Activated CD4-positive, alpha-beta T cell treated with anti-CD3 and anti-CD28 coated beads, Interleukin-2, amount 50 U/mL, for 16 hours (primary cell): Measurements from ENCODE around the gene ITLN1.
"Not testable (repeated sequence)": the region's sequence is repeated elsewhere in the genome, so short reads cannot be mapped to it uniquely, and the experiment has no call there.

ENCODE experiments used
- DNase-seq: peaks from one replicate; pipeline ENCODE4 v3.0.0-alpha.2; 2020

Gene ITLN1

DNA sequence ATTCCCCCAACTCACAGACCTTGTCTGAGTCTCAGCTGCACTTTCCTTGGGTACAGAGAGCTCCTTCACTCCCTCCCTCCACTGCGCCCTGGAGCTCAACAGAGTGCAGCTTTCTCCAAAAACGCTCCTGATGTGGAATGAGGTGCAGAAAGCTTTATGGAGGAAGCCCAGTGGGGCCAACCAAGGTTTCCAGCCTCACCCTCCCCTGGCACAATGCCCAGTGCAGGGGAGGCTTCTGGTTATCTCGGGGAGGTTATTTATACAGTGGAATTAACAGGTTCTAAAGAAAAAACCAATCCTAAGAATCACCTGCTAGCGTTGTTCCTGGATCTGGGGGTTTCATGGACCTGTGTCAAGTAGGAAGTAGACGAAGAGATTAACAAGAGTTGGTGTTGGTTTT, at the start of gene ITLN1:
Gene ITLN1, minus strand, starts transcription at position 139 of the 400 bp plus-strand sequence. CDS start 303 bp downstream, outside the sequence.
- DNase-seq = no peak

GRCh38 chr1:160933305-160933704, 48.3 kb upstream of the ITLN1 start:
- DNase-seq = not testable (repeated sequence)

DNA sequence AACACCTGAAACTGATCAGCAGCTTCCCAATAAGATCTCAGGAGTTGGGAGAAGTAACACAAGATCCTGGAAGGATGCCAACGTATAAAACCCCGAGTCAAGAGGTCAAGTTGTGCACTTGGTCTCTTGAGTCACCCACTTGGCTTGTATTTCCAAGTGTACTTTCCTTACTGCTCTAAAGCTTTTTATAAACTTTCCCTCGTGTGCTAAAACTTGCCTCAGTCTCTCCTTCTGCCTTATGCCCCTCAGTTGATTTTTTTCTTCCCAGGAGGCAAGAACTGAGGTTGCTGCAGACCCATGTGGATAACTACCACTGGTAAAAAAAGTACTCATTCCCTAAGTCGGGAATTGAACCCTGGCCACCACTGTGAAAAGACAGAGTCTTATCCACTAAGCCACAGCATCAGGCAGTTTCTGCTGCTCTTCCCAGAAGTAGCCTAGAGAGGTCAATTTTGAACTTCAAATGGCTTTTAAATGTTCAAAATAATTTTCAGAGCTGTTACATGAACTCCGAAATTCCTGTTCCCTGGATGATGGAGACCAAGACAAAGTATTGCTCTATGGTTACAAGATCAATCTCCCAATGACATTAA, 40.8 kb upstream of the ITLN1 start:
- no peak for DNase-seq

DNA sequence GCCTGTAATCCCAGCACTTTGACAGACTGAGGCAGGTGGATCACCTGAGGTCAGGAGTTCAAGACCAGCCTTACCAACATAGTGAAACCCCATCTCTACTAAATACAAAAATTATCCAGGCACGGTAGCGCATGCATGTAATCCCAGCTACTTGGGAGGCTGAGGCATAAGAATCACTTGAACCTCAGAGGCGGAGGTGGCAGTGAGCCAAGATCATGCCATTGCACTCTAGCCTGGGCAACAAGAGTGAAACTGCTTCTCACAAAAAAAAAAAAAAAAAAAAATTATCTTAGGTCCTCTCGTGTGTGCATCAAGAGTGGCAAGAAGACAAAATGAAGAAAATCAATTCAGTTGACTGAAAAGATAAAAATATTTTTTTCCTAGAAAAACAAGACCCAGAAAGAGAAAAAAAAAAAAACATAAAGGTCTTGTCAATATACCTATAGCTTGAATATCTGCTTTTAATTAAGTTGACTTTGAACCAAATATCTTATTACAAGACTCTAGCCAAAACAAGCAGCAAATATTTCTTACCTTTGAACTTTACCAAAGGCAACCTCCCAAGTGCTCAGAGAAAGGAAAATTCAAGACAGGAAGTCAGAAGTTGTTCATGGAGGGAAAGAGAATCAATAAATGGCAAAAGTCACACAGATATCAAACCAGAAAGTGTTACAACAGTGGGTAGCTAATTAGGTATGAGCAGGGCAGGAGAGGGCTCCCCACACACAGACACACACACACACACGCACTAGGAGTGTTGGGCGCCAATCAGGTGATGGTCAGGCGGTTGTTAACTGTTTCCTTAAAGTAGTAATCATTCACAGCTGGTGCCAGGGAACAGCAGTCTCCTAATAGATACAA, 40.0 kb upstream of the ITLN1 start:
- DNase-seq = no peak

DNA sequence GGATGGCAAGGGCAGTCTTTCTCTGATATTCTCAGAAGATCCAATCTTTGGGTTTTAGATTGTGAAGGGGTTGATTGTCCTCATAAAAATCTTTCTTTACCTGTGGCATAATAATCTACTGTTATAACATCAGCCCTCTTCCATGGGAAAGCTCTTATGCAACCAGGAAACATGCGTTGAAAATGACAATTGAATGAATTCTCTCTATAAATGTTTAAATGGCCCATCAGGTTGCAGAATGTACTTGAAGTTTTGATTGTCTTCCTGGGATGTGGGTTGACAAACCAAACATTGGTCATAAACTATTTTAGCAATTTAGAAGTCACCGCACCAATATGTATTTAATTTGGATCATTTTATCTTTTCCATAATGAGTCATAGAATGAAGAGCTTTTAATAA, 31.7 kb upstream of the ITLN1 start:
- no peak for DNase-seq

DNA sequence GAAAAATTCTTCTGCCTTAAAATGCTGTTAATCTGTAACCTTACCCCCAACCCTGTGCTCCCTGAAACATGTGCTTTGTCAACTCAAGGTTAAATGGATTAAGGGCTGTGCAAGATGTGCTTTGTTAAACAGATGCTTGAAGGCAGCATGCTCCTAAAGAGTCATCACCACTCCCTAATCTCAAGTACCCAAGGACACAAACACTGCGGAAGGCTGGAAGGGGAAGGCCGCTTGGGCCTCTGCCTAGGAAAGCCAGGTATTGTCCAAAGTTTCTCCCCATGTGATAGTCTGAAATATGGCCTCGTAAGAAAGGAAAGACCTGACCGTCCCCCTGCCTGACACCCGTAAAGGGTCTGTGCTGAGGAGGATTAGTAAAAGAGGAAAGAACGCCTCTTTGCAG, 28.2 kb upstream of the ITLN1 start:
- DNase-seq = not testable (repeated sequence)

DNA sequence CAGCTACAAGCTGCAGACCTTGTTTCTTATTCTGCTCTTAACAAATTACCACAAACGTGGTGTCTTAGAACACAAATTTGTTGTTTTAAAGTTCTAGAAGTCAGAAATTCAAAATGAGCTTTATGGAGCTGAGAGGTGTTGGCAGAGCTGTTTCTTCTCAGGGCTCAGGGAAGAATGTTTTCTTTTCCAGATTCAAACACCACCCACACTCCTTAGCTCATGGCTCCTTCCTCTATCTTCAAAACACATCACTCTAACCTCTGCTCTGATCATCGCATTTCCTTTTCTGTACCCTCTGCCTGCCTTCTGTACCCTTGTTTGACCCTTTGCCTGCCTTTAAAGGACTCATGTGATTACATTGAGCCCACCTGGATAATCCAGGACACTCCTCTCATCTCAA, 26.9 kb upstream of the ITLN1 start:
- no peak for DNase-seq

GRCh38 chr1:160911441-160911840, 26.5 kb upstream of the ITLN1 start:
- no peak for DNase-seq

DNA sequence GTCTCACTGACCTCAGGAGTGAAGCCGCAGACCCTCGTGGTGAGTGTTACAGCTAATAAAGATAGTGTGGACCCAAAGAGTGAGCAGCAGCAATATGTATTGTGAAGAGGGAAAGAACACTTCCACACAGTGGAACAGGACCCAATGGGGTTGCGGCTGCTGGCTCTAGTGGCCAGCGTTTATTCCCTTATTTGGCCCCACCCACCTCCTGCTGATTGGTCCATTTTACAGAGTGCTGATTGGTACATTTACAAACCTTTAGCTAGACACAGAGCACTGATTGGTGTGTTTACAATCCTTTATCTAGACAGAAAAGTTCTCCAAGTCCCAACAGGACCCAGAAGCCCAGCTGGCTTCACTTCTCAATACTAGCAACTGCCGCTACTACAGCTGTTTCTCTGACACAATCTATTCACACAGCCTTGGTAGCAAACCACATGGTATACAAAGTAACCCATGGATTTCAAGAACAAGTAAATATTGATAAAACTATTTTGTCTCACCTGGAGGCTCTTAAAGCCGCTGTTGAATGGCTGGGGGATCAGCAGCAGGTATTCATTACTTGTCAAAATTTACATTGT, 25.3 kb upstream of the ITLN1 start:
- DNase-seq = no peak

DNA sequence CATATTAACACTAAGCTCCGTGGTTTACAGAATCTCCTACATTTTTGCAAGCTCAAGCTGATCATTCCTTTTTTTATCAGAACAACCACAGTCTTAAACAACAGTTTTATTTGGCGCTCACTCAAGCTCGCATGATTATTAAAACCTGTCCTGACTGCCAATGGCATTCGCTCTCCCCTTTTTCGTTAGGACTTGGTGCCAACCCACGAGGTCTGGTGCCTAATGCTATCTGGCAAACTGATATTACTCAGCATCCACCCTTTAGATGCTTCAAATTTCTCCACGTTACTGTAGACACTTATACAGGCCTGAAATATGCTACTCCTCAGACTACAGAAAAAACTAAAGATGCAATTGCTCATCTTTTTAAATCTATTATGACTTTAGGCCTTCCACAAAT, 23.0 kb upstream of the ITLN1 start:
- DNase-seq = no peak

DNA sequence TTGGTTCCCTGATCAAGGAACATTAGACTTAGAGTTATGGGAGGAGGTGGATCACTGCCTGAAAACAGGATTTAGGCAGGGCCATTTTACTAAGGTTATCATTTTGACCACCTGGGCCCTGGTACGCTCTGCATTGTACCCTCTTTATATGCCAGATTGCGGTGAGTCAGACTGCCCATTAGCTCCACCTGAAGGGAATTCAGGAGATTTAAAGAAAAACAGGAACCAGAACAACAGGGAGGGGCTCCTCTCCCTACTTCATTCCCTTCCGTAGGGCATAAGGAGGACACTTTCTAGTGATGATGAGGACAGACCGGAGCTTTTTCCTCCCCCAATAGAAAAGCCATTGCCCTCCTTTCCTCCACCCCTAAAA, 20.6 kb upstream of the ITLN1 start:
- DNase-seq = no peak

DNA sequence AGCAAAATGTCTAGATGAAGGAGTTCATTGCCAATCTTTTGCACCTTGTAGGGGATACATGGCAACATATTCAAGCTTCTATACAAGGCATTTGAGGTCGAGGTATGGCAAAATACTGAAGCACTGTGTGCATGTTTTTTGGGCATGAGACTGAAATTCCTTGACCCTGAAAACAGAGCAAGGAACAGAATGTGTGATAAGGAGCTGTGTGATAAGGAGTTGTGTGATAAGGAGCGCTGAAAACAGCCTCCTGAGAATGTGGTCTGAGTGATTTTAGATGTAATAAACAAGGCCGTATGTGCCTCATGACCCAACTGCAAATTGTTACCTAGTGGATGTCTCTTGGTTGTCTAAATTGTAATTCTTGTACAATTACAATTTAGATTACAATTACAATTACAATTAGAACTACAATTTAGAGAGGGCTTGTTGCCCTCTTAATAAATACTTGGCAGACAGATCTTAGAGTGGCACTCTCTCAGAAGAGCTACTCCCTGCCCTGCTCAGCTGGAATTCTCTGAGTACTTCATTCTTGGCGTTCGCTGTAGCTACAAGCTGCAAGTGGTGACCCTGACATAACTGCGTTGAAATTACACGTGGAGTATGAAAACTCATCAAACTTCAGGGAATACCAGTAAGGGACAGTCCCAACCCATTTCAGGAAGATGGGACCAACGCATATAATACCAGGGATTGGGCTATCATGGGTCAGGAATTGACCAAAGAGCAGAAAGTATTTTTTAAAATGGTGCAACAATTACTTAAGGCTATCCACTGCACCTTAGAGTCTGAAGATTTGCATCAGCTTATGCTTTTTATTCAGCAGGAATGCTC, 20.0 kb upstream of the ITLN1 start:
- no peak for DNase-seq

DNA sequence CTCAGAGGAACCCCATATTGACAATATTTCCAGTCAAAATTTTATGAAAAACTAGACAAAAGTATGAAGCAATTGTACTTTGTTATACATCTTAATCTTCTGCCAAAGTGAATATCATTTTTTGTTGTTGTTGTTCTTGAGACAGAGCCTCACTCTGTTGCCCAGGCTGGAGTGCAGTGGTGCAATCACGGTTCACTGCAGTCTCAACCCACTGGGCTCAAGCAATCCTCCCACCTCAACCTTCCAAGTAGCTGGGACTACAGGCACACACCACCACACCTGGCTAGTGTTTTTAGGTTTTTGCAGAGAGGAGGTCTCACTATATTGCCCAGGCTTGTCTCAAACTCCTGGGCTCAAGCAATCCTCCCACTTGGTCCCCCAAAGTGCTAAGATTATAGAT, 17.3 kb upstream of the ITLN1 start:
- DNase-seq = not testable (repeated sequence)

DNA sequence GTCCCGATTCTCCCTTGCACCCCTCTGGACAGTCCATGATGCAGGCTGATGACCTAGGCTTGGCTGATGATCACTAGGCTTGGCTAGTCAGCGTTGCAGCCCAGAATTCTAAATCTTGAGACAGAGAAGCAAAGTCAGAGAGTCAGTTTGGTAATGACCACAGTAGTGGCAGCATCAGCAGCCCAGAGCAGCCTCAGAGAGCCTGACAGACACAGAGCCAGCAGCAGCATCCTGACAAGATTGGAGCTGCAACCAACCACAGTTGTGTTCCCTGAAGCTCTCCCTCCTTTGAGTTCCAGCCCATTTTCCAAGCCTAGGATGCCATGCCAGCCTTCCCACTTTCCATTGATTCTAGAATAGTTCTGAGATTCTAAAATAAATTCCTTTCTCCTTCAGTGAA, 16.8 kb upstream of the ITLN1 start:
- DNase-seq = no peak

DNA sequence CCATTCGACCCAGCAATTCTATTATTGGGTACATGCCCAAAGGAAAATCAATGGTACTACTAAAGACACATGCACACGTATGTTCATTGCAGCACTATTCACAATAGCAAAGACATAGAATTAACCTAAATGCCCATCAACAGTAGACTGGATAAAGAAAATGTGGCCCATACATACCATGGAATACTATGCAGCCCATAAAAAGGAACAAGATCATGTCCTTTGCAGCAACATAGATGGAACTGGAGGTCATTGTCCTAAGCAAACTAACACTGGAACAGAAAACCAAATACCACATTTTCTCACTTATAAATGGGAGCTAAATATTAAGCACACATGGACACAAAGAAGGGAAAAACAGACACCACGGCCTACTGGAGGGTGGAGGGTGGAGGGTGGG, 15.7 kb upstream of the ITLN1 start:
- DNase-seq = not testable (repeated sequence)

- not testable (repeated sequence) for DNase-seq
These were observed 9.6 kb upstream of the ITLN1 start for GRCh38 chr1:160894368-160895135.

- DNase-seq = no peak
These were observed 6.5 kb upstream of the ITLN1 start for GRCh38 chr1:160891474-160891873.

DNA sequence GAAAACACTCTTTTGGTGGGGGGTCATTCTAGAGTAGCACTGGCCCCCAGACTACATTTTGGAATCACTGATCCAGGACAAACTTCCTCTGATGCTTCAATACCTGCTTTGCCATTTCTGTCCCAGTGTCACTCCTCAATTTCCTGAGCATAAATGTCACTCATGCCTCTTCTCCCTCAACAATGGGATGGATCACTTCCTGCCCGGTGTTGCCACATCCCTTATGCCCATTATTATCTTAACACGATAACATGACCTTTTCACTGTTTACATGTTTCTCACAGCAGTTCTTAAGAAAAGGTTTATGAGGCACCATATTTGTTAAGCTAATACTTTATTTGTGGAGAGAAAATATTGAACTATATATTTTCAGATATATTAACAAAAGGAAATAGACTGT, 3.9 kb upstream of the ITLN1 start:
- DNase-seq = no peak

GRCh38 chr1:160887071-160887470, 2.1 kb upstream of the ITLN1 start:
- no peak for DNase-seq

GRCh38 chr1:160884579-160884978, 401 bp downstream of the ITLN1 start:
- no peak for DNase-seq

- DNase-seq = no peak
These were observed 1.1 kb downstream of the ITLN1 start for GRCh38 chr1:160883581-160884513.
